GM18511 (cell line): ENCODE results near the gene HIPK2.
A peak's percentile ranks its signal among the peaks of the same experiment; 100 is the strongest.

Source experiments
- ATAC-seq: cut with Tn5 transposase; IDR thresholded peaks from one replicate; pipeline ENCODE4 v1.9.1; 2021; ENCODE audit warnings: mild to moderate bottlenecking, moderate library complexity; ENCODE audit not compliant: unreplicated experiment

HIPK2 gene

GRCh38 chr7:139777948-139778841 is at the start of gene HIPK2:
TSS of gene HIPK2 (minus strand) at chr7:139777998. CDS start at chr7:139777623, 375 bp downstream.
- ATAC-seq, result peak; percentile 64

GRCh38 chr7:139827042-139827441 is 49.2 kb upstream of the HIPK2 start:
- no peak for ATAC-seq

GRCh38 chr7:139825666-139826290 is 48.0 kb upstream of the HIPK2 start:
- no peak for ATAC-seq

GRCh38 chr7:139823959-139824521 is 46.2 kb upstream of the HIPK2 start:
- no peak for ATAC-seq

GRCh38 chr7:139822855-139823254 is 45.1 kb upstream of the HIPK2 start:
- no peak for ATAC-seq

- ATAC-seq, result no peak
These were observed 43.7 kb upstream of the HIPK2 start for GRCh38 chr7:139821349-139822105.

GRCh38 chr7:139820089-139820488 is 42.3 kb upstream of the HIPK2 start:
- ATAC-seq, result no peak

GRCh38 chr7:139817249-139817648 is 39.5 kb upstream of the HIPK2 start:
- ATAC-seq, result no peak

- no peak for ATAC-seq
These were observed 35.9 kb upstream of the HIPK2 start for GRCh38 chr7:139813689-139814088.

GRCh38 chr7:139813151-139813550 is 35.4 kb upstream of the HIPK2 start:
- ATAC-seq, result no peak

GRCh38 chr7:139811066-139811465 is 33.3 kb upstream of the HIPK2 start:
- no peak for ATAC-seq

GRCh38 chr7:139808846-139809442 is 31.1 kb upstream of the HIPK2 start:
- ATAC-seq, result no peak

- ATAC-seq, result no peak
These were observed 30.6 kb upstream of the HIPK2 start for GRCh38 chr7:139808427-139808826.

GRCh38 chr7:139807009-139807408 is 29.2 kb upstream of the HIPK2 start:
- no peak for ATAC-seq

- no peak for ATAC-seq
These were observed 26.8 kb upstream of the HIPK2 start for GRCh38 chr7:139804571-139804970.

- no peak for ATAC-seq
These were observed 21.8 kb upstream of the HIPK2 start for GRCh38 chr7:139799586-139799985.

GRCh38 chr7:139798892-139799291 is 21.1 kb upstream of the HIPK2 start:
- no peak for ATAC-seq

- peak; percentile 95 for ATAC-seq
These were observed 20.4 kb upstream of the HIPK2 start for GRCh38 chr7:139798221-139798620.

GRCh38 chr7:139797607-139798006 is 19.8 kb upstream of the HIPK2 start:
- ATAC-seq, result no peak

GRCh38 chr7:139791316-139791715 is 13.5 kb upstream of the HIPK2 start:
- no peak for ATAC-seq

GRCh38 chr7:139784648-139785047 is 6.8 kb upstream of the HIPK2 start:
- no peak for ATAC-seq
